Activated CD8-positive, alpha-beta T cell treated with anti-CD3 and anti-CD28 coated beads for 36 hours (primary cell): ENCODE measurements around the gene KCND3. TPM values are rescaled to one million over a fixed set of nuclear protein-coding genes. Genes with fewer than 3 reads are reported as not detected.
"Not testable (repeated sequence)": the region's sequence is repeated elsewhere in the genome, so short reads cannot be mapped to it uniquely, and the experiment has no call there.

ENCODE experiments used
- ATAC-seq: fragments of 200-7000 bp; cut with Tn5 transposase; one replicate; pipeline ENCODE4 v1.10.0; 2021; ENCODE audit warnings: mild to moderate bottlenecking, moderate library complexity
- CTCF ChIA-PET: fragments of 350-600 bp; sonication (Branson Sonifier 250); formaldehyde crosslinking; loops from one replicate; lab custom pipeline; 2021; ENCODE audit warnings: antibody characterized with exemption; lab: Charles Lee
- POLR2A ChIA-PET: fragments of 350-600 bp; sonication (Branson Sonifier 250); formaldehyde crosslinking; loops from one replicate; lab custom pipeline; 2021; ENCODE audit warnings: antibody characterized with exemption; lab: Charles Lee
- DNase-seq: peaks from one replicate; pipeline ENCODE4 v3.0.0-alpha.2; 2020
- H3K27ac Mint-ChIP-seq: one replicate; pipeline ENCODE4 v1.8.0; 2021; ENCODE audit warnings: mild to moderate bottlenecking, mixed read lengths
- H3K27me3 Mint-ChIP-seq: one replicate; pipeline ENCODE4 v1.8.0; 2021; ENCODE audit warnings: mixed read lengths
- H3K36me3 Mint-ChIP-seq: one replicate; pipeline ENCODE4 v1.8.0; 2021; ENCODE audit warnings: low read depth, mixed read lengths
- H3K4me1 Mint-ChIP-seq: one replicate; pipeline ENCODE4 v1.8.0; 2021; ENCODE audit warnings: low read depth, mixed read lengths
- H3K4me3 Mint-ChIP-seq: one replicate; pipeline ENCODE4 v1.8.0; 2021; ENCODE audit warnings: mild to moderate bottlenecking, moderate library complexity, mixed read lengths
- H3K9me3 Mint-ChIP-seq: one replicate; pipeline ENCODE4 v1.8.0; 2021; ENCODE audit warnings: mixed read lengths
- CTCF ChIP-seq: fragments of 200-600 bp; IDR thresholded peaks from one replicate; pipeline ENCODE4 v1.8.0; 2022; ENCODE audit warnings: antibody characterized with exemption, mild to moderate bottlenecking
- intact Hi-C: fragments of 100-400 bp; cut with micrococcal nuclease; formaldehyde crosslinking; loops from one replicate; pipeline ENCODE4 v1.10.0; 2022
- total RNA-seq, 2 experiments: library from RNA; stranded (reverse); gene quantifications; one replicate each; pipeline ENCODE4 v1.2.3, GENCODE V29; 2021

The KCND3 gene
- total RNA-seq, 2 experiments from 2014 or later: not detected

DNA sequence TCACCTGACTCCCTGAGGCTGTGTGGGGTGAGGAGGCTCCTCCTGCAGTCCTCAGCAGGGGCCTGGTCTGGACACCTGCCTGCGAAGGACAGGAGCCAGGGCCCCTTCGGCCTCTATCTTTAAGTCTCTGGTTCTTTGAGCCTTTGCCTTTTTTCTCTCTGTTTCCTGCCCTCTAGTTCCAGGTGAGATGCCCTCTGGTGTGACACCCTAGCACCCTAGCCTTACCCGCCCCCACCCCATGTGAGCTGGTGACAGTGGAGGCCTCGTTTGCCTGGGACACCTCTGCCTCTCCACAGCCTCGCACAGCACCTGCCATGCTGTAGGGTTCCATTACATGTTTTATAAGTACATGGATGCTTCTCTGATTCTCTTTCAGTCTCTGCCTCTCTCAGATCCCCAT is 186.5 kb downstream of the KCND3 start:
- Mint-ChIP-seq H3K4me3 (no peak overlapping the region), H3K27me3 (no peaks in the 10 kb centered on the region), H3K4me1 (no peaks in the 10 kb centered on the region), H3K27ac (no peak overlapping the region), H3K9me3 (no peaks in the 10 kb centered on the region), H3K36me3 (no peaks in the 10 kb centered on the region)
- no peak for ATAC-seq
- intact Hi-C loops: no loop called here
- no peak for TF ChIP-seq CTCF
- ChIA-PET POLR2A (no interaction called here), CTCF (no interaction called here)
- DNase-seq: no peak

GRCh38 chr1:111802110-111802509 is 187.4 kb downstream of the KCND3 start:
- CTCF ChIA-PET: no interaction called here
- no peak for ATAC-seq
- H3K9me3 Mint-ChIP-seq: no peaks in the 10 kb centered on the region

DNA sequence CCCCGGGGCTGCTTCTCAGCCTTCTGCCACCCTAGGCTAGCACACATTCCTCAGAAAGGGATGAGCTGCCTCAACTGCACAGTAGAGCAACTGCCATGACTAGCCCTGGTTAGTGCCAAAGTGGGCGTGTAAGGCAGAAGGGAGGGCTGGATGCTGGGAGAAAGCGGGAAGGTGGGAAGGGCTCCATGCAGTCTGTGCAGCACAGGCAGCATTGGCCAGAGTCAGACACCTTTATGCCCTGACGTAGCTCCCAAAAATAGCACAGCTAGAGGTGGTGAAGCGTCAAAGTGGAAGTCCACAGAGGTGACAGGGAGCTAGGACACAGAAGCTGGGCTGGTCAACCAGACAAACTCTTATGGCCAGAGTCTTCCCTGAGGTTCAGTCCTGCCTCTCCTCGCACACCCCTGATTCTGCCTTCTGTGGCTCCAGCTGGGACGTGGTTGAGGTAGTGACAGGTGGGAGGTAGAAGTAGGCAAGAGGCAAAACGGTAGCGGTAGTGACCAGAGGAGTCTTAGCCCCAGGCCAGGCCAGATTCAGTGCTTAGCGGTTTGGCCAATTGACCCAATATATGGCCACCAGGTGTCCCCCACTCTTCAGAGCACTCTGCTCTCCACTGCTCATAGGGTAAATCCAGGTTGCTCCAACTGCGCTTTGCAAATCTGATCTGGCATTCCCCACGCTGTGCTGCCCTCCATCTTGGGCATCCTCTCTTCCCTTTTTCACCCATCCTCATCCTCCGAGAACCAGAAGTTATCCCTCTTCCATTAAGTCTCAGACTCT is 188.2 kb downstream of the KCND3 start:
- intact Hi-C loops: no loop called here
- no peaks in the 10 kb centered on the region for H3K9me3 Mint-ChIP-seq
- ATAC-seq: no peak
- ChIA-PET CTCF (no interaction called here), POLR2A (no interaction called here)
- no peak for TF ChIP-seq CTCF
- H3K36me3 Mint-ChIP-seq: no peaks in the 10 kb centered on the region
- H3K4me3 Mint-ChIP-seq: no peak overlapping the region
- H3K27ac Mint-ChIP-seq: no peak overlapping the region
- H3K27me3 Mint-ChIP-seq: no peaks in the 10 kb centered on the region
- no peak for DNase-seq
- H3K4me1 Mint-ChIP-seq: no peaks in the 10 kb centered on the region

More at GRCh38 chr1:111802110-111802509, 187.4 kb downstream of the KCND3 start:
- H3K27me3 Mint-ChIP-seq: no peaks in the 10 kb centered on the region
- H3K27ac Mint-ChIP-seq: no peak overlapping the region
- DNase-seq: no peak
- intact Hi-C loops: no loop called here
- TF ChIP-seq CTCF: no peak
- no peaks in the 10 kb centered on the region for H3K4me1 Mint-ChIP-seq
- H3K4me3 Mint-ChIP-seq: no peak overlapping the region
- no peaks in the 10 kb centered on the region for H3K36me3 Mint-ChIP-seq
- POLR2A ChIA-PET: no interaction called here

GRCh38 chr1:111799722-111800121 is 189.7 kb downstream of the KCND3 start:
- H3K9me3 Mint-ChIP-seq, POLR2A ChIA-PET, ATAC-seq, intact Hi-C loops, CTCF ChIA-PET, H3K27ac Mint-ChIP-seq, DNase-seq, H3K4me1 Mint-ChIP-seq, H3K27me3 Mint-ChIP-seq, H3K4me3 Mint-ChIP-seq, H3K36me3 Mint-ChIP-seq: not testable (repeated sequence)

- POLR2A ChIA-PET: no interaction called here
- Mint-ChIP-seq H3K4me1 (no peaks in the 10 kb centered on the region), H3K27ac (no peak overlapping the region), H3K9me3 (no peaks in the 10 kb centered on the region), H3K27me3 (no peaks in the 10 kb centered on the region), H3K36me3 (no peaks in the 10 kb centered on the region), H3K4me3 (no peak overlapping the region)
- no peak for TF ChIP-seq CTCF
- no peak for ATAC-seq
- intact Hi-C loops: no loop called here
- CTCF ChIA-PET: no interaction called here
- no peak for DNase-seq
These were observed 190.9 kb downstream of the KCND3 start for GRCh38 chr1:111798580-111798979.
